Retinal pigment epithelial cell (primary cell): ENCODE data around the gene GPS1.

Experiments
- DNase-seq: peaks from one replicate; pipeline ENCODE4 v3.0.0-alpha.2; 2010; ENCODE audit warnings: low read depth
- H3K4me3 ChIP-seq: 2 replicates; pipeline ENCODE4 v1.5.1; 2011; ENCODE audit warnings: mild to moderate bottlenecking, low read length, control low read depth, moderate library complexity
- CTCF ChIP-seq: conservative IDR thresholded peaks from 2 replicates; pipeline ENCODE4 v1.5.1; 2011; ENCODE audit warnings: low read depth, low read length, control low read depth, inconsistent platforms

The GPS1 gene

GRCh38 chr17:82078433-82078832 is 26.7 kb downstream of the GPS1 start:
- no peak overlapping the region for H3K4me3 ChIP-seq
- no peak for TF ChIP-seq CTCF
- no peak for DNase-seq

GRCh38 chr17:82079001-82079677 is 27.4 kb downstream of the GPS1 start:
- no peak for TF ChIP-seq CTCF
- DNase-seq: no peak
- no peak overlapping the region for H3K4me3 ChIP-seq

GRCh38 chr17:82080048-82080788 is 28.5 kb downstream of the GPS1 start:
- DNase-seq: no peak
- no peak for TF ChIP-seq CTCF
- no peak overlapping the region for H3K4me3 ChIP-seq

GRCh38 chr17:82080789-82081464 is 29.2 kb downstream of the GPS1 start:
- H3K4me3 ChIP-seq: no peak overlapping the region
- TF ChIP-seq CTCF: no peak
- DNase-seq: no peak

- no peak overlapping the region for H3K4me3 ChIP-seq
- no peak for TF ChIP-seq CTCF
- DNase-seq: no peak
Observed at GRCh38 chr17:82081546-82081945, 29.8 kb downstream of the GPS1 start.

GRCh38 chr17:82081966-82082365 is 30.3 kb downstream of the GPS1 start:
- no peak for TF ChIP-seq CTCF
- no peak for DNase-seq
- no peak overlapping the region for H3K4me3 ChIP-seq

- no peak for DNase-seq
- no peak for TF ChIP-seq CTCF
- H3K4me3 ChIP-seq: no peak overlapping the region
Observed at GRCh38 chr17:82082456-82082855, 30.8 kb downstream of the GPS1 start.
